HG03039 (cell line): Measurements from ENCODE around the gene FLRT1.

Experiments used
- ATAC-seq: cut with Tn5 transposase; IDR thresholded peaks from one replicate; pipeline ENCODE4 v1.9.1; 2021; ENCODE audit warnings: mild to moderate bottlenecking, moderate library complexity; ENCODE audit not compliant: unreplicated experiment

FLRT1 gene, protein sequence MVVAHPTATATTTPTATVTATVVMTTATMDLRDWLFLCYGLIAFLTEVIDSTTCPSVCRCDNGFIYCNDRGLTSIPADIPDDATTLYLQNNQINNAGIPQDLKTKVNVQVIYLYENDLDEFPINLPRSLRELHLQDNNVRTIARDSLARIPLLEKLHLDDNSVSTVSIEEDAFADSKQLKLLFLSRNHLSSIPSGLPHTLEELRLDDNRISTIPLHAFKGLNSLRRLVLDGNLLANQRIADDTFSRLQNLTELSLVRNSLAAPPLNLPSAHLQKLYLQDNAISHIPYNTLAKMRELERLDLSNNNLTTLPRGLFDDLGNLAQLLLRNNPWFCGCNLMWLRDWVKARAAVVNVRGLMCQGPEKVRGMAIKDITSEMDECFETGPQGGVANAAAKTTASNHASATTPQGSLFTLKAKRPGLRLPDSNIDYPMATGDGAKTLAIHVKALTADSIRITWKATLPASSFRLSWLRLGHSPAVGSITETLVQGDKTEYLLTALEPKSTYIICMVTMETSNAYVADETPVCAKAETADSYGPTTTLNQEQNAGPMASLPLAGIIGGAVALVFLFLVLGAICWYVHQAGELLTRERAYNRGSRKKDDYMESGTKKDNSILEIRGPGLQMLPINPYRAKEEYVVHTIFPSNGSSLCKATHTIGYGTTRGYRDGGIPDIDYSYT

DNA sequence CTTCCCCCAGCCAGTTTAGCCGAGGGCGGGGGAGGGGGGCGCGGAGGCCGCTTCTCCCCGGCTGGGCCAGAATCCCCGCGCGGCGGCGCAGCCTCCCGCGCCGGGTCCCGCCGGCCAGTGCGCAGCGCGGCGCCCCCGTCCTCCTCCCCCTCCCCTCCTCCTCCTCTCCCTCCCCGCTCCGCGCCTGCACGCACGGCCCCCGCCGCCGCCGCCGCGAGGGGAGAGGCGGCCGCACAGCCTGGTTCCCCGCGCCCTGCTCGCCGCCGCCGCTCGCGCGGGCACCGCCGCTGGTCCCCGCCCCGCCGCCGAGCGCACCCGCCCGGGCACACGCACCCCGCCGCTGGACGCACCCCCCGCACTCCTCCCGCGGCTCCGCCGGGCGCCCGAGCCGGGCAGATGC is at the start of gene FLRT1:
Gene FLRT1 (plus strand): TSS at position 356 of the 400 bp plus-strand sequence. CDS start 80,337 bp downstream, outside the sequence.
- ATAC-seq, result no peak

DNA sequence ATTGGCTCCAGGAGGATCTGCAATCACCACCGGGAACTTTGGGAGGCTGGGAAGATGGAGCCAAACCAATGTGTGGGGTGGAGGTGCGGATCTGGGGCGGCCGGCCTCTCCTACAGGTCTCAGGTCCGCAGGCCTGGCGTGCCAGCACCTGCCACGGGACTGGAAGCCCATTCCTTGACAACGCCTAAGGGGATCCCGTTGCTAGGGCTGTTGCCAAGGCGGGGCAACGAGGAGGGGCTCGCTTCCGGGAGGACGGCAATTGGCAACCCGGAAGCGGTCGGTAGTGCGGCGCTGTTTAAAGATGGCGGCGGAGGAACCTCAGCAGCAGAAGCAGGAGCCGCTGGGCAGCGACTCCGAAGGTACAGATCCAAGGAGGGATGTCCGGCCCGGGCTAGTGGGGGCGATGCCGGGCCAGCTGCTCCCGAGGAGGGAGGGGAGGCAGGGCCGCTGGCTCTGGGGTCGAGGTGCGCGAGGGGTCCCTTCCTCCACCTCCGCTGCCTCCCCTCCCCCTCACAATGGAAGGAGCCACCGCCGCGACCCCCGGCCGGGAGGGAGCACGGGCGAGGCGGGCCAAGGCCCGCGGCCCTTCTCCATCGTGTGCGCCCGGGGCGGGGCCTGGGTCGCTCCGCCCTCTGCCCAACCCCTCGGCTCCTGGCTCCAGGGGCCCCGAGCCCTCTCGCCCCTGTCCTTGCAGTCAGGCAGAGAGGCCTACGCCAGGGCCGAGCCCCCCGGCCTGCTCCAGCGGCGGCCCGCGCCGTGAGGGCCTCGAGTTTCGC is 49.4 kb upstream of the FLRT1 start, which contains the start of gene OTUB1:
Gene OTUB1 (plus strand): TSS at position 283 of the 776 bp plus-strand sequence. CDS start 19 bp downstream, at position 302.
- ATAC-seq, result peak; percentile 82

DNA sequence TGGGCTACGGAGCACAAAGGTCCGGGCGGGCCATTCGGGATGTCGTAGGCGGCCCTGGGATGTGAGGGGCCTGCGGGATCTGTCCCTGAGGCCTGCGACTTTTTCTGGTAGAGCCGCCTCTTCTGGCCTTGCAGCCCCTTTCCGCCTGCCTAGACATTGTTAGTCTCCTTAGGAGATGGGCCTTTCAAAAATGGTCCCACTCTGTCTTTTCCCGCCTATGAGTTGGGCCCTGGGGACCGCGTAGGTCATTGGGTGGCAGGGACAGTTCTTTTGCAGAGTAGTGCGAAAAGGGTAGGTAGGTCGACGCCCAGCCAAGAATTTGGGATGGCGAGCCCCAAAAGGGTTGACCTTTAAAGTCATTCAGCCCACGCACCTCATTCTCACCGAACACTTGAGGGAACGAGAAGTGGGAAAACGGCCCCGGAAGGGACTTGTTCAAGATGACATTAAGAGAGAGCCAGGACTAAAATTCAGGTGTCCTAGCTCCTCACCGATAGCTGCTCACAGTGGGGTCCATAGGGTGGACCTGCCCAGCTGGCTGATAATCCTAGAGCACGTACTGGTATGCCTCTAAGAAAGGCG is 48.7 kb upstream of the FLRT1 start:
- ATAC-seq, result no peak

- ATAC-seq, result no peak
Measured at GRCh38 chr11:63991558-63991957, 44.2 kb upstream of the FLRT1 start.

GRCh38 chr11:63993100-63993499 is 42.6 kb upstream of the FLRT1 start:
- ATAC-seq, result no peak

DNA sequence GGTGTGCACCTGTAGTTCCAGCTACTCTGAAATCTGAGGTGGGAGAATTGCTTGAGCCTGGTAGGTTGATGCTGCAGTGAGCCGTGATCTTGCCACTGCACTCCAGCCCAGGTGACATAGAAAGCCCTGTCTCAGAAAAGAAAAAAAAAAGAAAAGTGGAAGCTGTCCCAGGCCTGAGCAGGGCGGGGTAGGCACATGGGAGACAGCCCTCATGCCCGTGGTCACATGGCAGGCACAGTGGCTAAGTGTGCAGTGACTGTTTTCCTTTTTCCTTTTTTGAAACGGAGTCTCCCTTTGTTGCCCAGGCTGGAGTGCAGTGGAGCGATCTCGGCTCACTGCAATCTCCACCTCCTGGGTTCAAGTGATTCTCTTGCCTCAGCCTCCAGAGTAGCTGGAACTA is 41.7 kb upstream of the FLRT1 start:
- ATAC-seq, result no peak

GRCh38 chr11:63996512-63996911 is 39.2 kb upstream of the FLRT1 start:
- no peak for ATAC-seq

DNA sequence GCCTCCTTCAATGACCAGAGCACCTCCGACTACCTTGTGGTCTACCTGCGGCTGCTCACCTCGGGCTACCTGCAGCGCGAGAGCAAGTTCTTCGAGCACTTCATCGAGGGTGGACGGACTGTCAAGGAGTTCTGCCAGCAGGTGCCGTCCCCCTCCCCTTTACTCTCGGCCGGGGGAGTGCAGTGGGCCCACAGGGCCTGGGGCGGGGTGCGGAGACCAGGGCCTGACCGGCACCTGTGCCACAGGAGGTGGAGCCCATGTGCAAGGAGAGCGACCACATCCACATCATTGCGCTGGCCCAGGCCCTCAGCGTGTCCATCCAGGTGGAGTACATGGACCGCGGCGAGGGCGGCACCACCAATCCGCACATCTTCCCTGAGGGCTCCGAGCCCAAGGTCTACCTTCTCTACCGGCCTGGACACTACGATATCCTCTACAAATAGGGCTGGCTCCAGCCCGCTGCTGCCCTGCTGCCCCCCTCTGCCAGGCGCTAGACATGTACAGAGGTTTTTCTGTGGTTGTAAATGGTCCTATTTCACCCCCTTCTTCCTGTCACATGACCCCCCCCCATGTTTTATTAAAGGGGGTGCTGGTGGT is 38.5 kb upstream of the FLRT1 start:
- no peak for ATAC-seq

DNA sequence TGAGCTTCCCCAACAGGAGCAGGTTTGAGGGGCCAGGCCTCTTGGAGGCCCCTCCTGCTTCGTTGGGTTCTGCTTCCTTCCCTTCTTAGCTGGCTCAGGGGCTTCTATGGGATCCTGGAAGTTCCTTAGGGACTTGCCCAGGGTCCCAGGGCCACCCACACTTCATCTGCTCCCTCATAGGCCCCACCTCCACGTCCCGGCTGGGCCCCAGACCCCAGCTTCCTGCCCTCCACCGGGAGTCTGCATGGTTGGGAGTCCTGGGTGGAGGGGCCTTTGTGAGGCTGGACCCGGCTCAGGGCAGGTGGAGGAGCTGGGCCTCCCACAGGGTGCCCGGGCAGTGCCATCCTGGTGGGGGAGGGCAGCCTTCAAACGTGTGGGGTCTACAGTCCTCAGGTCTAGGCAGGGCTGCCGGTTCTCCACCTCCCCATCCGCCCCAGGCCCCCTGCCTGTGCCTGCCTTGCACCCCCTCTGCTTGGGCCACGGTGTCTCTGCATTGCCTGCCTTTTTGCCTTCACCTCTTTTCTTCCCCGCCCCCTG is 37.9 kb upstream of the FLRT1 start:
- ATAC-seq, result no peak

DNA sequence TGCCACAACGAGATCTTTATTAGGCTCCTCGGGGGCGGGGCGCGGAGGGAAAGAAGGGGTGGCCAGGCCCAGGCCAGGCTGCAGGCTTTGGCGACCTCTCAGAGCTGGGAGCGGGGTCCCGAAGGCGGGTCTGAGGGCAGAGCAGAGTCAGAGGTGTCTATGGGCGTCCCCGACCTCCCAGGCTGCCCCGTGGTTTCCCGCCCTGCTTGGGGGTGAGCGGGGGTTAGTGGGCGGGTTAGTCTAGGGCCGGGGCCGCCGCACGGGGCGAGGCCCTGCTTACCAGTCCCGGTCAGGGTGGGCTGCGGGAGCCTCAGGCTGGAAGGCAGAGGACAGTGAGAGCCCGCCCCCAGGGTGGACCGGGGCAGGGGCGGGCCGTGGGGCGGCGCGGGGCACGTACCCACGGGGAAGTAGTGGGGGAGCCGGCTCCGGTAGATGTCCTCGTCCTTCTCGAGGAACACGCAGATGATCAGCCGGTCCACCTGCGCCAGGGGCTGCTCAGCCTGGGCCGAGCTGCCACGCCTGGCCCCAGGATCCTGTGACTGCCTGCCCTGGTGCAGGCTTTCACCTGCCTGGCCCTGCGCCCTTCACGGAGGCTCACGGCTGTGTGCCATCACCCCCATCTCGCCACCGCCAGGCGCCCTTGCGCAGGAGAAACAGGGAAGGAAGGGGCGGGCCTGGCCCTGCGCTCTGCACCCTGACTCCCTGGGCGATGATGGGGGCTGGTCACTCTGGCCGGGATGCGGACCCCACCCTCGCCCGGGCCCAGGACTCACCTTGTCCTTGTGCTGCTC is 37.0 kb upstream of the FLRT1 start:
- no peak for ATAC-seq

DNA sequence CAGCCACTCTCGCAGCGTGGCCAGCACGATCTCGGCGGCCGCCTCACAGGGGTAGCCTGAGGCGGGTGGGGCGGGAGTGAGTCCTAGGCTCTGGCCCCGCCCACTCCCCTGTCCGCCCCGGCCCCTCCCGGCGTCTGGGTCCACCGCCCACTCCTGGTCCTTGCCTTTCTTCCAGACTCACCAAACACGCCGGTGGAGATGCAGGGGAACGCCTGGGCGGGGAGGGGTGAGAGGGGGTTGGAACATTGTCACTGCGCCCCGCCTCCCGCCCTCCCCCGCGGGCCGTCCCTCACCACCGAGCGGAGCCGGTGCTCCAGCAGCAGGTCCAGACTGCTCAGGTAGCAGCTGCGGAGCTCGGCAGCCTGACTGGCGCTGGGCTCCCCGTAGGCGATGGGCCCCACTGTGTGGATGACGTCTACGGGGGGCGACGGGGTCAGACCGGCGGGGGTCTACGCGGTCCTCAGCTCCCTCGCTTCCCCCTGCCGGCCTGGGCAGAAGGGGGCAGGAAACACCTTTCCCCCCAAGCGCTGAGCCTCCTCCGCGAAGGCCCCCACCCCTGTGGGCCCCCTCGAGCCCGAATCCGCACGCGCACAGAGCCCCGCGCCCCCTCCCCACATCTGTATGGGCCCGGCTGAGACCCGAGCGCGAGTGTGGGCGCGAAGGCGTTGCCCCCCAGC is 36.2 kb upstream of the FLRT1 start:
- no peak for ATAC-seq

DNA sequence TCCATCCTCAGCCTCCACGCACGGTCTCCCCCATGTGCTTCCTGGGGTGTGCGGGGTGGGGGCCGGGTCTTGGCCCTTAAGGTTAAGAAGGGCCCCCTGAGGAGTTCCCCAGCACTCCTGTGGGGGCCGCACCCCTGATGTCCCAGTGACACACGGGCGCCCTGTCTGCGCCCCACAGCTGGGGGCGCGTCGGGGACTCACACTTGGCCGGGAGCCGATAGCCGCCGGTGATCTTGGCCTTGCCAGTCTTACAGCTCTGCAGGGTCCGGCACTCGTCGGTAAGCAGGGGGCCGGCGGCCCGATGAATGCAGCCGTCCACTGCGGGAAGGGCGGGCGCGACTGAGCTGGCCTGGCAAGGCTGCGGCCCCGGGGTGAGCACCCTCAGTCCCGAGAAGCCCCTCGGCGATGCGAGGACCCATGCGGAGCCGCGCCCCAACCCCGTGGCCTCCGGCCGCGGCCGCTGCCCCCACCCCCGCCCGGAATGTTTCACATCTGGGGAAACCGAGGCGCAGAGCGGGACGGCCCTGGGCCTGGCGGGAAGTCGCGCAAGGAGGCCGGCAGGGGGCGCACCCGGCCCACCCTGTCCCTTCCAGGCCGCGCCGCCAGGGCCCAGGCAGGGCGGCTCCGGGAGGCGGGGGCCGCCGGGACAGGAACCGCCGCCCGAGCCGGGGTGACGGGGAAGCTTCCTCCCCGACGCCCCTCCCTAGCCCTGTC is 35.5 kb upstream of the FLRT1 start:
- ATAC-seq, result no peak

GRCh38 chr11:64000740-64001483 is 34.8 kb upstream of the FLRT1 start:
- no peak for ATAC-seq

DNA sequence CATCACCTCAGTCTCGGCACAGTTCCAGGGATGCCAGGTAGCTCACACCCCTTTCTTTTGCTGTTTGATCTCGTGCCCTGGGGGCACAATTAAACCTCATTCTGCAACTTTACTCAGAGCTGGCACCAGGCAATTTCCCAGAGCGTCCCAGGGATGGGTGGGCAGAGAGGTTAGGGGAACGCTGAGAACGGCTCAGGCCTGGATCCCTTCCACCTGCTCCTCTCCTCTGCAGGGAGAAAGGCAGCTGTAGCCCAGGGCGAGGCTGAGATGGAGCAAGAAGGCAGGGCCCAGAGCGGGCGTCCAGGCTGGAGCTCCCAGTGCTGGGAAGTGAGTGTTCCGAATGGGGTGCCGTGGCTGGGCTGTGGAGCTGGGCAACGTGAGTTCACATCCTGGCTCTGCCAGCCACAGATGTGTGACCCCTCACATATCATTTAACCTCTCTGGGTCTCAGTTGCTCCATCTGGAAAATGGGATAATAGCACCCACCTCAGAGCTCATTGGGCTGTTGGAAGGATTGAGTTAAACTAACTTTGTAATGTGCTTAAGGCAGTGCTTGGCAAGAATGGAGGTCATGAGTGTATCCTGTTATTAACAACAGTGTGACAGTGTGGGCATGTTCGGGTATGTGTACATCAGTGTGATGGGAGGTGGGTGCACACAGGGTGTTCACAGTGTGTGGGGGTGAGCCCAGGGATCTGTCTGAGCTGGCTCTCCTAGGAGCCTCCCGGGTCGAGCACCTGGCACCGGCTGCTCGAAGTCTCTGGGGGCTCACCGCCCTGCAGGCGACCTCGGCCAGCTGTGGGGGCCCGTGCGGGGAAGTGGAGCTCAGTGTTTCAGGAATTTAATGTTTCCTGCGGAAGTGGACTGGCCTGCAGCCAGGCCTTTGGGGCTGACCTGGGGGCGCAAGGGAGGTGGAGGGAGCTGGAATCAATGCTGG is 34.0 kb upstream of the FLRT1 start:
- no peak for ATAC-seq

DNA sequence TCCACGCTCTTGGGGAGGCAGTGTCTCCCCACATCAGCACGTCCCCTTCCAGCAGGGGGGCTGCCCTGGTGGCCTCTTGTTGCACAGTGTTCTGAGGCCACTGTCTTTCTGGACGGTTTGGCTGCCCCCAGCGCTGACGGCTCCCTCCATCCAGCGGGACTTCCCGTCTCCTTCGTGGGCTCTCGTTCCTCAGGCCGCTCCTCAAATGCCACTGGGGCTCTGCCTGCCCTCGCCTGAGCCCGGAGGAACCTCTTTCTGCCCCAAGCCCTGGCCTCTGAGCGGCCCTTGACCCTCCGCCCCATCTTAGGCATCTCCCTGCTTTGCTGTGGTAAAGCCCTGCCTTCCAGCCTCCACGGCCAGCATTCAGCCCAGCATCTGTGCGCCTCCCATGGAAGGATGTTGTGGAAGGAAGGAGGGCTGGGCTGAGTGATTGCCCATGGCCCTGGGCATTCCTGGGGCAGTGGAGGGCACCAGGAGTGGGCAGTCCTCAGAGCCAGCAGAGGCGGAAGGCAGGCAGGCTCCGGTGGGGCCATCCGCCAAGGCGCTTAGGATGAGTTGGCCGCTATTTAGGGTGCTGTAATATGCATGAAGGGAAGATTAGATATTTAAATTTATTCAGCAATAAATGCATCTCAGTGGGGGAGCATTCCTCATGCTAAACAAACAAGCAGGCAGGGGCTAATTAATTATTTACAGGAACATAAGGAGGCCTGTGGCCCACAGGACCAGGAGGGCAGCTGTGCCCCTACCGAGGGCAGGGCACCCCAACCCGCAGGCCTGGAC is 31.7 kb upstream of the FLRT1 start:
- no peak for ATAC-seq

DNA sequence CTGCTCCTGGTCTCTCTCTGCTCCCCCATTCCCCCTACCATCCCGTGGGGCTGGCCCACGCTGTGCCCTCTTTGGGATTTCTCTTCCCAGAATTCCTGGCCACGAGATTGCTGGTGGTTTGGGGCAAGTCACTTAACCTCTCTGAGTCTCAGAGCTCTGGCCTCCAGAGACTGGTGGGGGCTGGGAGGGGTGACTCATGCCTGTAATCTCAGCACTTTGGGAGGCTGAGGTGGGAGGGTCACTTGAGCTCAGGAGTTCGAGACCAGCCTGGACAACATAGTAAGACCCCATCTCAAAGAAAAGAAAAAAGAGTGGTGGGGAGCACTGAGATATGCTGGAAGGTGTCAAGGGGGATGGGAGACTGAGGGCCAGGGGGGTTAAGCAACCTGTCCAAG is 31.1 kb upstream of the FLRT1 start:
- ATAC-seq, result no peak
